Measurements from ENCODE around the gene ADM. TPM values are rescaled to one million over a fixed set of nuclear protein-coding genes. Genes with fewer than 3 reads are reported as not detected.
"Not testable (repeated sequence)": the region's sequence is repeated elsewhere in the genome, so short reads cannot be mapped to it uniquely, and the experiment has no call there.

Gene ADM
- polyA plus RNA-seq, 1 experiment = 247 TPM

GRCh38 chr11:10263929-10264328 lies 40.9 kb upstream of the ADM start:
- Histone ChIP-seq H3K9me3 (ENCODE audit: control insufficient read depth, insufficient read depth, low read length) (no peaks in the 10 kb centered on the region), H3K4me3 (ENCODE audit: low read depth, low read length) (no peak overlapping the region), H3K27ac (ENCODE audit: low read depth, low read length) (no peak overlapping the region), H3K27me3 (ENCODE audit: control insufficient read depth, insufficient read depth, low read length) (no peaks in the 10 kb centered on the region)
- POLR2A ChIA-PET = interaction anchor here (0.7 to 1.1 kb wide), 2 partner anchors 34 to 41 kb away, joined by 3 to 6 read pairs; partner anchors contain the start of gene ADM
- CTCF ChIA-PET = interaction anchor here (1.2 kb wide), 1 partner anchor 187 kb away, joined by 3 read pairs; no protein-coding TSS in a partner anchor
- peak; percentile 48 for DNase-seq (ENCODE audit: low read depth, low spot score)
- TF ChIP-seq CTCF (IDR thresholded peaks at IDR 0.05; ENCODE audit: low read depth, low read length) = no peak

GRCh38 chr11:10264716-10265115 lies 40.2 kb upstream of the ADM start:
- CTCF ChIA-PET; H3K9me3 ChIP-seq (ENCODE audit: control insufficient read depth, insufficient read depth, low read length); H3K27me3 ChIP-seq (ENCODE audit: control insufficient read depth, insufficient read depth, low read length); H3K4me3 ChIP-seq (ENCODE audit: low read depth, low read length); DNase-seq (ENCODE audit: low read depth, low spot score); H3K27ac ChIP-seq (ENCODE audit: low read depth, low read length): not testable (repeated sequence)
- POLR2A ChIA-PET = interaction anchor here (0.6 to 1.1 kb wide), 2 partner anchors 40 kb away, joined by 4 to 6 read pairs; partner anchors contain the start of gene ADM

GRCh38 chr11:10265936-10266335 lies 38.9 kb upstream of the ADM start:
- Histone ChIP-seq H3K9me3 (ENCODE audit: control insufficient read depth, insufficient read depth, low read length) (no peaks in the 10 kb centered on the region), H3K27me3 (ENCODE audit: control insufficient read depth, insufficient read depth, low read length) (no peaks in the 10 kb centered on the region), H3K27ac (ENCODE audit: low read depth, low read length) (no peak overlapping the region), H3K4me3 (ENCODE audit: low read depth, low read length) (no peak overlapping the region)
- no peak for DNase-seq (ENCODE audit: low read depth, low spot score)
- no peak for TF ChIP-seq CTCF (IDR thresholded peaks at IDR 0.05; ENCODE audit: low read depth, low read length)
- ChIA-PET CTCF (no interaction called here), POLR2A (no interaction called here)

GRCh38 chr11:10267821-10268220 lies 37.1 kb upstream of the ADM start:
- CTCF ChIA-PET = interaction anchor here (0.7 kb wide), 1 partner anchor 141 kb away, joined by 3 read pairs; no protein-coding TSS in a partner anchor

GRCh38 chr11:10268746-10269488 lies 36.0 kb upstream of the ADM start:
- ChIA-PET POLR2A (interaction anchor here (0.7 to 1.0 kb wide), 3 partner anchors 36 to 510 kb away, joined by 3 read pairs; partner anchors contain the start of gene ADM), CTCF (interaction anchor here (0.7 kb wide), 1 partner anchor 97 kb away, joined by 4 read pairs; no protein-coding TSS in a partner anchor)
- no peak for DNase-seq (ENCODE audit: low read depth, low spot score)
- Histone ChIP-seq H3K27ac (ENCODE audit: low read depth, low read length) (no peak overlapping the region), H3K9me3 (ENCODE audit: control insufficient read depth, insufficient read depth, low read length) (no peaks in the 10 kb centered on the region), H3K4me3 (ENCODE audit: low read depth, low read length) (no peak overlapping the region), H3K27me3 (ENCODE audit: control insufficient read depth, insufficient read depth, low read length) (no peaks in the 10 kb centered on the region)
- TF ChIP-seq CTCF (IDR thresholded peaks at IDR 0.05; ENCODE audit: low read depth, low read length) = no peak

More at GRCh38 chr11:10267821-10268220, 37.1 kb upstream of the ADM start:
- POLR2A ChIA-PET = no interaction called here
- Histone ChIP-seq H3K4me3 (ENCODE audit: low read depth, low read length) (no peak overlapping the region), H3K9me3 (ENCODE audit: control insufficient read depth, insufficient read depth, low read length) (no peaks in the 10 kb centered on the region), H3K27me3 (ENCODE audit: control insufficient read depth, insufficient read depth, low read length) (no peaks in the 10 kb centered on the region), H3K27ac (ENCODE audit: low read depth, low read length) (no peak overlapping the region)
- no peak for TF ChIP-seq CTCF (IDR thresholded peaks at IDR 0.05; ENCODE audit: low read depth, low read length)
- DNase-seq (ENCODE audit: low read depth, low spot score) = no peak

All from AG04450 (cell line).